Measurements from ENCODE around the gene YARS2. TPM values are rescaled to one million over a fixed set of nuclear protein-coding genes. Genes with fewer than 3 reads are reported as not detected.
A peak's percentile ranks its signal among the peaks of the same experiment; 100 is the strongest.

Gene YARS2
- total and polyA plus RNA-seq, 9 of the 15 experiments (the other 6 are each of a cell fraction or from before 2014, with no cell fraction given): 15.2 to 40.9 (median 28.7) TPM

GRCh38 chr12:32755654-32756475 is at the start of gene YARS2 (continued):
- TF ChIP-seq ETV1 (tag; conservative IDR thresholded peaks at IDR 0.05; ENCODE audit: low read depth): no peak
- no peak for TF ChIP-seq CHAMP1 (IDR thresholded peaks at IDR 0.05)
- no peak for TF ChIP-seq ELF4 (CRISPR knock-in tag; IDR thresholded peaks at IDR 0.05)
- TF ChIP-seq SRSF7 (optimal IDR thresholded peaks at IDR 0.05; ENCODE audit: low read depth, low read length): no peak
- no peak for TF ChIP-seq CSDE1 (IDR thresholded peaks at IDR 0.05)
- TF ChIP-seq ATF7 (IDR thresholded peaks at IDR 0.05): peak; percentile 72
- 0 out of 2 replicates have a peak, but pooled peaks have one; percentile 33 for TF ChIP-seq ARID1B (IDR thresholded peaks at IDR 0.05)
- no peak for TF ChIP-seq LARP7 (IDR thresholded peaks at IDR 0.05)
- TF ChIP-seq MIER1 (IDR thresholded peaks at IDR 0.05; ENCODE audit: low read depth): no peak
- no peak for TF ChIP-seq CBFB (CRISPR knock-in tag; IDR thresholded peaks at IDR 0.05)
- no peak for TF ChIP-seq SLC30A9 (CRISPR knock-in tag; IDR thresholded peaks at IDR 0.05)
- no peak for TF ChIP-seq RFX7 (CRISPR knock-in tag; IDR thresholded peaks at IDR 0.05)
- no peak for TF ChIP-seq FOXA3 (CRISPR knock-in tag; conservative IDR thresholded peaks at IDR 0.05 in 1 of 2, IDR thresholded peaks at IDR 0.05 in 1 of 2)
- TF ChIP-seq CREB5 (CRISPR knock-in tag; IDR thresholded peaks at IDR 0.05): no peak
- peak; percentile 22; the same call in 1 of the 2 replicates for TF ChIP-seq HLTF (IDR thresholded peaks at IDR 0.05)
- peak; percentile 88 for TF ChIP-seq POLR2B (IDR thresholded peaks at IDR 0.05; ENCODE audit: low read depth, partially characterized antibody)
- TF ChIP-seq ZNF121 (CRISPR knock-in tag; conservative IDR thresholded peaks at IDR 0.05): no peak
- no peak for TF ChIP-seq HMG20A (CRISPR knock-in tag; conservative IDR thresholded peaks at IDR 0.05)
- no peak for TF ChIP-seq NR4A1 (CRISPR knock-in tag; IDR thresholded peaks at IDR 0.05)
- TF ChIP-seq NR4A1 (tag; IDR thresholded peaks at IDR 0.05): no peak
- TF ChIP-seq TCF7L2 (IDR thresholded peaks at IDR 0.05; ENCODE audit: low read depth, low read length): no peak
- no peak for TF ChIP-seq ZKSCAN3 (CRISPR knock-in tag; IDR thresholded peaks at IDR 0.05)
- no peak for TF ChIP-seq NCOA1 (IDR thresholded peaks at IDR 0.05; ENCODE audit: low read depth)
- no peak for TF ChIP-seq GATAD2A (IDR thresholded peaks at IDR 0.05)
- peak; percentile 65; the same call in 1 of the 2 replicates for TF ChIP-seq ATF6 (CRISPR knock-in tag; IDR thresholded peaks at IDR 0.05)
- 0 out of 2 replicates have a peak, but pooled peaks have one; percentile 43 for TF ChIP-seq MEF2D (tag; conservative IDR thresholded peaks at IDR 0.05; ENCODE audit: low read depth)

Measured in K562 (cell line).